Vagina (tissue), 2 donors: ENCODE results near the gene TPRN. TPM values are rescaled to one million over a fixed set of nuclear protein-coding genes. Genes with fewer than 3 reads are reported as not detected.

Experiments
- DNase-seq, 2 donors: peaks; one replicate each; pipeline ENCODE4 v3.0.0-alpha.2; 2017; ENCODE audit errors: extremely low spot score in 2 of 2
- H3K27ac ChIP-seq: fragments of 200-600 bp; sonication (generic); one replicate; pipeline ENCODE4 v1.5.1; 2019
- H3K27me3 ChIP-seq: fragments of 200-600 bp; sonication (generic); one replicate; pipeline ENCODE4 v1.5.1; 2019
- H3K36me3 ChIP-seq, 2 donors: fragments of 200-600 bp; sonication (generic); one replicate each; pipeline ENCODE4 v1.5.1; 2017 to 2019
- H3K4me1 ChIP-seq: fragments of 200-600 bp; sonication (generic); one replicate; pipeline ENCODE4 v1.5.1; 2019
- H3K4me3 ChIP-seq, 2 donors: fragments of 200-600 bp; sonication (generic); 1 replicate in 1 of 2; 2 replicates in 1 of 2; pipeline ENCODE4 v1.5.1; 2016 to 2019
- H3K9me3 ChIP-seq: fragments of 200-600 bp; sonication (generic); one replicate; pipeline ENCODE4 v1.5.1; 2019
- CTCF ChIP-seq, 3 experiments: fragments of 450-650 bp in 2 of 3; fragments of 200-600 bp in 1 of 3; sonication (generic) in 1 of 3; IDR thresholded peaks; one replicate each; pipeline ENCODE4 v1.5.1; 2017 to 2019; ENCODE audit warnings: antibody characterized with exemption in 3 of 3, mild to moderate bottlenecking in 2 of 3, moderate library complexity in 2 of 3
- POLR2A ChIP-seq, 2 donors: fragments of 450-650 bp; IDR thresholded peaks; one replicate each; pipeline ENCODE4 v1.6.1; 2017; ENCODE audit warnings: antibody characterized with exemption in 2 of 2, mild to moderate bottlenecking in 2 of 2, moderate library complexity in 2 of 2
- POLR2AphosphoS5 ChIP-seq, 2 donors: sonication (generic); formaldehyde crosslinking; IDR thresholded peaks; one replicate each; pipeline ENCODE4 v1.9.0; 2017; ENCODE audit warnings: antibody characterized with exemption in 2 of 2, mild to moderate bottlenecking in 2 of 2, low read depth in 1 of 2; ENCODE audit not compliant: insufficient read depth in 1 of 2
- intact Hi-C: fragments of 100-400 bp; cut with DNase I; formaldehyde crosslinking; loops from one replicate; pipeline ENCODE4 v1.15.1; 2023
- total RNA-seq: library from RNA; depleted of rRNA; stranded (reverse); fragments of >200 nt; gene quantifications from one replicate; pipeline ENCODE4 v1.2.3, GENCODE V29; 2016

The TPRN gene
- total RNA-seq, 1 donor from 2014 or later: 6.9 TPM

DNA sequence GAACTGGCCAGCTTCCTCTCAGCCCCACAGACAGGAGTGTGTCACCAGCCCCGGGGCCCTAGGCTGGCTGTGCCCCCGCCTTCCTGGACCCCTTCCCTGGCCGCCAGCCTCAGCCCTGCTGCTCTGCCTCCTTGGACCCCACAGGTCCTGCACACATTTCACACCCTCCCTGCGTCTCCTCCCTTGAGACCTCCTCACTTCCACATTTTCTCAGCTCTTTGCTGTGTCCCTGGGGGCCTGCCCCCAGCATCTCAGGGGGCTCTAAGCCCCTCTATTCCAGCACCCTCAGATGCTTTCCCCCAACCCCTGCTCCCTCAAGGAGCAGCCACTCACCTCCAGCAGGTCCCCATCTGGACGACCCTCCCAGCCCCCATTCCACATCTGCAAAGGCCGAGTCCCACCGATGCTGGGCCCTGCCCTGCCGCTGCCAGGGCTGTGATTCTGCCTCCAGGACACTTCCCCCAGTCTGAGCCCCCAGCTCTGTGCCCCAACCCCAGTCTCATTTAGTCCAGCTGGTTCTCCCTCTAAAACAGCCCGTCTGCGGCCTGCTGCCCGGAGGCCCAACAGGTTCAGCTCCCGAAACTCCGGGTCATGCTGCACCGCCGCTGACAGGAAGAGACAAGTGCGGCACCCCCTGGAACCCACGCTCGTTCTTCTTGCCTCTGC, 34.4 kb upstream of the TPRN start:
- intact Hi-C loops: no loop called here
- Histone ChIP-seq H3K9me3 (no peaks in the 10 kb centered on the region), H3K27ac (no peak overlapping the region), H3K4me3 (no peak overlapping the region), H3K4me1 (peaks cover 36% of the 10 kb centered on the region), H3K36me3 (no peaks in the 10 kb centered on the region), H3K27me3 (peaks cover 4% of the 10 kb centered on the region)
- no peak for DNase-seq
- TF ChIP-seq POLR2A (IDR thresholded peaks at IDR 0.05) (no peak), CTCF (IDR thresholded peaks at IDR 0.05) (no peak), POLR2AphosphoS5 (IDR thresholded peaks at IDR 0.05; ENCODE audit: insufficient read depth in 1 of 2, low read depth in 1 of 2) (no peak)

- no peak for TF ChIP-seq POLR2AphosphoS5 (IDR thresholded peaks at IDR 0.05; ENCODE audit: insufficient read depth in 1 of 2, low read depth in 1 of 2)
- no peak for TF ChIP-seq POLR2A (IDR thresholded peaks at IDR 0.05)
- no peak for TF ChIP-seq CTCF (IDR thresholded peaks at IDR 0.05)
- peaks cover 30% of the 10 kb centered on the region for H3K4me1 ChIP-seq
- peaks cover 4% of the 10 kb centered on the region for H3K27me3 ChIP-seq
- no peak overlapping the region for H3K27ac ChIP-seq
- intact Hi-C loops: no loop called here
- no peak for DNase-seq
- no peaks in the 10 kb centered on the region for H3K36me3 ChIP-seq
- no peaks in the 10 kb centered on the region for H3K9me3 ChIP-seq
- H3K4me3 ChIP-seq: no peak overlapping the region
Observed at GRCh38 chr9:137234055-137234697, 33.6 kb upstream of the TPRN start.

GRCh38 chr9:137233143-137233980, 32.8 kb upstream of the TPRN start:
- Histone ChIP-seq H3K36me3 (no peaks in the 10 kb centered on the region), H3K9me3 (no peaks in the 10 kb centered on the region), H3K27ac (no peak overlapping the region), H3K4me3 (no peak overlapping the region), H3K27me3 (peaks cover 4% of the 10 kb centered on the region), H3K4me1 (peaks cover 24% of the 10 kb centered on the region)
- DNase-seq: no peak
- TF ChIP-seq POLR2AphosphoS5 (IDR thresholded peaks at IDR 0.05; ENCODE audit: insufficient read depth in 1 of 2, low read depth in 1 of 2): no peak
- no peak for TF ChIP-seq POLR2A (IDR thresholded peaks at IDR 0.05)
- no peak for TF ChIP-seq CTCF (IDR thresholded peaks at IDR 0.05)
- intact Hi-C loops: no loop called here

DNA sequence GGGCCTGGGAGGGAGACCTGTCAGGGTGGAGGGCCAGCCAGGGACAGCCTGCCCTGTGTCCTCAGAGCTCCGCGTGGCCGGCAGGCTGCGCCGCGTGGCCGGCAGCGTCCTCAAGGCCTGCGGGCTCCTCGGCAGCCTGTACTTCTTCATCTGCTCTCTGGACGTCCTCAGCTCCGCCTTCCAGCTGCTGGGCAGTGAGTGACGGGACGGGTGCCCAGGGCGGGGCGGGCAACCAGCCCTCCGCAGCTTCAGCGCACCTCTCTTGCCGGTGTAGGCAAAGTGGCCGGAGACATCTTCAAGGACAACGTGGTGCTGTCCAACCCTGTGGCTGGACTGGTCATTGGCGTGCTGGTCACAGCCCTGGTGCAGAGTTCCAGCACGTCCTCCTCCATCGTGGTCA, 32.0 kb upstream of the TPRN start:
- DNase-seq: no peak
- Histone ChIP-seq H3K4me3 (no peak overlapping the region), H3K9me3 (no peaks in the 10 kb centered on the region), H3K27me3 (peaks cover 4% of the 10 kb centered on the region), H3K27ac (no peak overlapping the region), H3K36me3 (no peaks in the 10 kb centered on the region), H3K4me1 (peaks cover 23% of the 10 kb centered on the region)
- intact Hi-C loops: no loop called here
- TF ChIP-seq POLR2A (IDR thresholded peaks at IDR 0.05): no peak

DNA sequence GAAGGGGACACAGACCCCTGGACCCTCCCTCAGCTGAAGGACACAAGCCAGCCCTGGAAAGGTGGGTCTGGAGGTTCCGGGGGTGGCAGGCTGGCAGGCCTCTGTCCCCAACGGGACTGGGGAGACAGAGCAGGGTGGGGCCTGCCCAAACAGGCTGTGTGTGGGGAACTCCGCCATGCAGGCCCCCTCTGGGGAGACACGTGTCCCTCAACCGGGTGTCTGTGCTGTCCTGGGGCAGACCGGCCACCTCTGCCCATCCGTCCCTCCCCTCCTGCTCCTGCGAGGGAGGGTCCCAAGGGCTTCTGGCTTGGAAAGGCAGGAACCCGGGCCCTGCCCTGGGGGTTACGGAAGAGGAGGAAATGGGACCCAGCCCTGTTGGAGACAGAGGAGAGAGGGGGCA, 31.6 kb upstream of the TPRN start:
- H3K36me3 ChIP-seq: no peaks in the 10 kb centered on the region
- H3K4me1 ChIP-seq: peaks cover 23% of the 10 kb centered on the region
- H3K9me3 ChIP-seq: no peaks in the 10 kb centered on the region
- no peak overlapping the region for H3K27ac ChIP-seq
- TF ChIP-seq POLR2A (IDR thresholded peaks at IDR 0.05) (no peak), CTCF (IDR thresholded peaks at IDR 0.05) (no peak), POLR2AphosphoS5 (IDR thresholded peaks at IDR 0.05; ENCODE audit: insufficient read depth in 1 of 2, low read depth in 1 of 2) (no peak)
- H3K27me3 ChIP-seq: peaks cover 4% of the 10 kb centered on the region
- H3K4me3 ChIP-seq: no peak overlapping the region
- DNase-seq: no peak
- intact Hi-C loops: no loop called here
